Activated naive CD4-positive, alpha-beta T cell treated with anti-CD3 and anti-CD28 coated beads, Interleukin-2, amount 50 U/mL, for 72 hours (primary cell): ENCODE measurements around the gene FAM193A. TPM values are rescaled to one million over a fixed set of nuclear protein-coding genes. Genes with fewer than 3 reads are reported as not detected.
"Not testable (repeated sequence)": the region's sequence is repeated elsewhere in the genome, so short reads cannot be mapped to it uniquely, and the experiment has no call there.

ENCODE experiments used
- ATAC-seq, 2 donors: fragments of 150-1000 bp; cut with Tn5 transposase; 2 replicates each; pipeline ENCODE4 v1.10.0; 2021; ENCODE audit warnings: mild to moderate bottlenecking in 2 of 2, moderate library complexity in 2 of 2
- DNase-seq, 2 donors: peaks; one replicate each; pipeline ENCODE4 v3.0.0; 2021 to 2022; ENCODE audit warnings: low spot score in 2 of 2
- H3K27ac Mint-ChIP-seq, 2 donors: one replicate each; pipeline ENCODE4 v1.8.0; 2022; ENCODE audit warnings: mild to moderate bottlenecking in 2 of 2, mixed read lengths in 2 of 2
- H3K36me3 Mint-ChIP-seq, 2 donors: one replicate each; pipeline ENCODE4 v1.8.0; 2022; ENCODE audit warnings: mixed read lengths in 2 of 2
- H3K9me3 Mint-ChIP-seq, 2 donors: one replicate each; pipeline ENCODE4 v1.8.0; 2022; ENCODE audit warnings: mixed read lengths in 2 of 2
- total RNA-seq, 2 donors: library from RNA; stranded (reverse); gene quantifications; one replicate each; pipeline ENCODE4 v1.2.3, GENCODE V29; 2022

The FAM193A gene
- total RNA-seq, 2 donors from 2014 or later, result 31.0 to 32.4 TPM

GRCh38 chr4:2745981-2746806, 209.7 kb downstream of the FAM193A start:
- peak; percentile 98 for ATAC-seq
- Mint-ChIP-seq H3K36me3 (peaks cover 43 to 44% of the 10 kb centered on the region in 2 donors), H3K27ac (peak overlapping the region; percentile 76 to 91), H3K9me3 (no peaks in the 10 kb centered on the region)
- peak; percentile 91 to 97 for DNase-seq

DNA sequence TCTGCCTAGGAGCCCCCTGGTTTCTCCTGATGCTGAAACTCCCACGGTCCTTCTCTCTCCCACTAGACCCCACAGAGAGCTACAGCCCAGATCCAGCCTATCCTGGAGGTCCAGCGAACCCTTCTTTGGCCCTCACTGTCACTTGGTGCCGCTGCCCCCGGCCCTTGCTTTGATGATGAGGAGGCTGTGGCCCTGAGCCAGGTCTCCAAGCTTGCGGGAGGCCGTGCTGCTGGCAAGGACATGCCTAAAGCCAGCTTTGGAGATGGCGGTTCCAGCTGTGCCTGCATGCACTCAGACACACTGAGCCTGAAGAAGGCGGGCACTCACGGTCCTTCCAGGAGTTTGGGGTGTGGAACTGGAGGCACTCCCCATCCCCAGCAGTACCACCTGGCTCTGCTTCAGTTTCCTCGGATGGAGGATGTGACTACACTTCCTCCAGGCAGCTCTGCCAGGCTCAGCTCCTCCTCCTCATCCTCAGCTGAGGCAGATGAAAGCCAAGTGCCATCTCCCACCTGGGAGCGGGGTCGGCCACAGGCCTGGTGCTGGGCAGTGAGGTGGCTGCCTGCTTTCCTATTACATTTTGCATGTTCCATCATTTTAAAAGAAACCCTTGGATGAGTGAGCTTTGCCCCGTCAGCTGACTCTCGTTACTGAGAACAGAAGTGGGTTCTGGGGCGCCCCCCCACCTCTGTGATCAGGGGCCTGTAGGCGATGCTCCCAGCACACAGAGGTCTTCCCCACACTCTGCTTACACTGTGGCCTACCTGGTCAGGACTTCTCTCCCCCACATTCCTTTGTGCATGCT, 210.6 kb downstream of the FAM193A start:
- no peaks in the 10 kb centered on the region for H3K9me3 Mint-ChIP-seq
- H3K27ac Mint-ChIP-seq, result peak overlapping the region; percentile 76 to 91
- peaks cover 43 to 44% of the 10 kb centered on the region in 2 donors for H3K36me3 Mint-ChIP-seq
- ATAC-seq (no peak), DNase-seq (no peak)

DNA sequence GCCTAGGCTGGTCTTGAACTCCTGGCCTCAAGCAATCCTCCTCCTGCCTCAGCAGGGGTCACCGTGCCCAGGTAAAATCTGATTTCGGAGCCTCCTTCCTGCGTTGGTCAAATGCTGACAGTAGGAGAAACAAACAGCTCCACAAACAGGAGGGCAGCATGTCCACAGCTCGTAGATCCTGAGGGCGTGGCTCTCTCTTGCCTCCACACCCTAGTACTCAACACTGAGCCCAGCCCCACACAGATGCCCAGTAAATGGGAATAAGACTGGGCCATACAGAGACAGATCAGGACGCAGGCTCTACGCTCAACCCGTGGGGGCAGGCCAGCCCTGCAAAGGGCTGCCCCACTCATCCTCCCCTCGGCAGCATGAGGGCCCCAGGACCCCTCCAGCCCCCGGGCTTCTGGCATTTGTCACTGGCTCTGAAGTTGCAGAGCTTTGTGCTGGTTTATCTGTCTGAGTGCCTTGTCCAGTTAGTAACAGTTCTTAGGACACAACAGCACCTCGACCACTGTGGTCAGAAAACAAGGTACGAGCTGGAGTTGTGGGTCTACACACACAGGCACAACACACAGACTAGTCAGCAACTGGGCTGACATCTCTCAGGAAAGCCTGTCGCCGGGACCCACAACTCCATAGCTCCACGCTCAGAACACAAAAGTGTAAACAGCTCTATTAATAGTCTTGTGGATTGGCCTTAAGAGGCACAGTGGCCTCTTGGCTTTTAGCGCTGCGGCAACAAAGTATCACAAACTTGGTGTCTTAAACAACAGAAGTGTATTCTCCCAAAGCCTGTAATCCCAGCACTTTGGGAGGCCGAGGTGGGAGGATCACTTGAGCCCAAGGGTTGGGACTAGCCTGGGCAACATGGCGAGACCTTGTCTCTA, 214.5 kb downstream of the FAM193A start:
- peak overlapping the region in 1 of 2 donors; percentile 29 for H3K27ac Mint-ChIP-seq

GRCh38 chr4:2753436-2753835, 217.0 kb downstream of the FAM193A start:
- Mint-ChIP-seq H3K36me3 (peaks cover 6 to 11% of the 10 kb centered on the region in 2 donors), H3K27ac (no peak overlapping the region), H3K9me3 (no peaks in the 10 kb centered on the region)
- ATAC-seq (no peak), DNase-seq (no peak)

More for the DNA sequence above, 214.5 kb downstream of the FAM193A start:
- DNase-seq (no peak), ATAC-seq (no peak)
- Mint-ChIP-seq H3K36me3 (peaks cover 22 to 29% of the 10 kb centered on the region in 2 donors), H3K9me3 (no peaks in the 10 kb centered on the region)

- Mint-ChIP-seq H3K9me3 (no peaks in the 10 kb centered on the region), H3K27ac (peak overlapping the region; percentile 80 to 92), H3K36me3 (peaks cover 6 to 11% of the 10 kb centered on the region in 2 donors)
- ATAC-seq (no peak), DNase-seq (no peak)
These were observed 218.7 kb downstream of the FAM193A start for GRCh38 chr4:2754848-2755819.

DNA sequence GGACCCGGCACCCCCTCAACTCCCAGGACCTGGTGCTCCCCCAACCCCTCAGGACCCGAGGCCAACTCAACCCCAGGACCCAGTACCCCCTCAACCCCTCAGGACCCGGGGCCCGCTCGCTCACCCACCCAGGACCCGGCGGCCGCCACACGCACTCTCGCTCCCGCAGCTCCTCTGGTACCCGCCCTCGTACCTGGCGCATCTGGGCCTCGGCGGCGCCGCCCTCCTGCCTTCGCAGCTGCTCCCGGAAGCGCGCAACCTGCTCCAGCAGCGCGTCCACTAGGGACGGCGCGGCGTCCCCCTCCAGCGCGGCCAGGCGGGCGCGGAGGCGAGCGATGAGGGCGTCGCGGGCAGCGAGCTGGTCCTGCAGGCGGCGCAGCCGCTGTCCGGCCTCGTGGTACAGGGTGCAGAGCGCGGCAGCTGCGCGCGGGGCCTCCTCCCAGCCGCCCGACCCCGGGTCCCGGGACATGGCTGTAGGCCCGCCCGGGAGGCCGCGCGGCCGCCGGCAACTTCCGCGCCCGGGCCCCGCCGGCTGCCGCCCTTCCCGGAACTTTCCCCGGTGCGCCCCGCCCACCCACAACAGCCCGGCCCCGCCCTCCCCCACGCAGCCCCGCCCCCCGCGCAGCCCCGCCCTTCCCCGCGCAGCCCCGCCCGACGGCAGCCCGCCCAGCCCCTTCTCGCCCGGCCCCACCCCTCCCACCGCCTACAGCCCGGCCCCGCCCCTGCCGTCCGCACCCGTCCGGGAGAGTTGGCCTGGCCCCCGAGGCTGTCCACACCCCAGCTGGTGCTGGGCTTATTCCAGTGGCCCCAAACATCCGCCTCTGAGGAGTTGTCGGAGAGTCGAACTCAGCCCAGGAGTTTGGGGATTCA, 219.6 kb downstream of the FAM193A start, which contains the start of gene TNIP2:
TNIP2 (minus strand) TSS at position 516 of the 870 bp plus-strand sequence; CDS start at position 469, 47 bp downstream.
- ATAC-seq, result peak; percentile 84 to 85
- DNase-seq, result peak; percentile 76 to 85
- H3K36me3 Mint-ChIP-seq, result peaks cover 6 to 7% of the 10 kb centered on the region in 2 donors
- H3K27ac Mint-ChIP-seq, result peak within 1 kb of the TSS; percentile 80 to 92
- no peaks in the 10 kb centered on the region for H3K9me3 Mint-ChIP-seq

- H3K9me3 Mint-ChIP-seq, result no peaks in the 10 kb centered on the region
- H3K36me3 Mint-ChIP-seq, result peaks cover 6 to 7% of the 10 kb centered on the region in 2 donors
- DNase-seq, result no peak
- no peak for ATAC-seq
- peak overlapping the region in 1 of 2 donors; percentile 89 for H3K27ac Mint-ChIP-seq
These were observed 220.4 kb downstream of the FAM193A start for GRCh38 chr4:2756691-2757350.

DNA sequence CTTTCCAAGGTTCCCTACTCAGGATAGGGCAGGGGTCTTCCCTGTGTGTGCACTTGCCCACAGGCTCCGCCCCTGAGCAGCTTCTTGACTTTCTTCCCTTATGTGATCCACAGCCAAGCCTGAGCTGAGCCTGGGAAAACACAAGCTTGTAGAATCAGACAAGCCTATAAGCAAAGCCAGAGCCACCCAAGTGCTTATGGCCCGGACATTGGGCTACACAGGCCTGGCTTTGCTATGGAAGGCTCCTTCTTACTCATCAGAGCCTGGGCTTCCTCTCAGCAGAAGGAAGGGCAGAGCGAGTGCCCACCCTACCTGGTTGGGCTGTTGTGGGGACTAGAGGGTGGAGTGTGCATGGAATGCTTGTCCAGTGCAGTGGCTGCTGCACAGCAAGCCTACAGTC, 221.0 kb downstream of the FAM193A start:
- H3K27ac Mint-ChIP-seq, result peak overlapping the region in 1 of 2 donors; percentile 89
- DNase-seq (no peak), ATAC-seq (no peak)
- H3K9me3 Mint-ChIP-seq, result no peaks in the 10 kb centered on the region
- H3K36me3 Mint-ChIP-seq, result peaks cover 6 to 7% of the 10 kb centered on the region in 2 donors

DNA sequence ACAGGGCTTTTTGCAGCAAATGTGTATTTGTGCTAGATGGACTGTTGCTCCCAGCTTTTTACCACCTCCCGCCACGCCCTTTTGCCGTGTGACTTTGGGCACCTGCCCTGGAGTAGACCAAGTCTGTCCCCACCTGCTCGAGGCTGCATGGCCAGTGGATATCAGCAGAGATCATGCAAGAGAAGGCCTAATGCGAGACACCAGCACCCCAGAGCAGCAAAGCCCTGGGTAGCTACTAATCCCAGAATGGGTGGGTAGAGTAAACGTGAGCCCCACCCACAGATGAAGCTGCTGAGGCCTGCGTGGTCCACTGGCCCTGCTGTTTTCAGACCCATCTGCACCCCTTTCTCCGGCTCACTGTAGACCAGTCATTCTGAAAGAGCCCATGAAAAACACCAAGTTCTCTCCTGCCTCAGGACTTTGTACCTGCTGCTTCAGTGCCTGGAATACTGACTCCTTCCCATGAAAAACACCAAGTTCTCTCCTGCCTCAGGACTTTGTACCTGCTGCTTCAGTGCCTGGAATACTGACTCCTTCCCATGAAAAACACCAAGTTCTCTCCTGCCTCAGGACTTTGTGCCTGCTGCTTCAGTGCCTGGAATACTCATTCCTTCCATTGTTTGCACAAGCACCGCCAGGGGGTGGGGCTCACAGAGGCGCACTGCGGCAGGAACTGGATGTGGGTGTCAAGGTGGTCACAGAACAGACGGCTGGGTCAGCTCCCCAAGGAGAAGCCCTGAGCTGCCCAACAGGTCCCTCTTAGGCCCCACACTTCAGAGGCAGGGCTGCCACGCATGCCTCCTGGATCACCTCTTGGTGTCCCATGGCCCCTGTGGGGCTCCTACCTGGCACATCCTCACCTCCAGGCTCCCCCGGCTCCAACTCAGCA, 224.8 kb downstream of the FAM193A start:
- ATAC-seq, result no peak
- no peaks in the 10 kb centered on the region for H3K9me3 Mint-ChIP-seq
- H3K36me3 Mint-ChIP-seq, result no peaks in the 10 kb centered on the region
- H3K27ac Mint-ChIP-seq, result no peak overlapping the region
- DNase-seq, result no peak

DNA sequence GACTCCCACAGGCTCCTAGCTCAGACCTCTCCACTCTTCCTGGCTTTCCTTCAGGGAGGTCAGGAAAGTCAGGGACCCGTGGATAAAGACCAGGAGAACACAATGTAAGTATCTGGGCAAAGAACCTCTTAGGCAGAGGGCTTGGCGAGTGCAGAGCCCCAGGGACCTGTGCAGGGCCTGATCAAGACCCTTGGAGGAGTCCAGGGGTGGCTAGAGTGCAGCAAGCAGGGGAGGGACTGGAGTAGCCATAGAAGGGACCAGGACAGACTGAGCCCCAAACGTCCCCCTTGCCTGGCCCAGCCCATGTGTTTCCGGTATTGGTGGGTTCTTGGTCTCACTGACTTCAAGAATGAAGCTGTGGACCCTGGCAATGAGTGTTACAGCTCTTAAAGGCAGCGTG, 225.6 kb downstream of the FAM193A start:
- Mint-ChIP-seq H3K27ac (no peak overlapping the region), H3K9me3 (no peaks in the 10 kb centered on the region), H3K36me3 (no peaks in the 10 kb centered on the region)
- DNase-seq (no peak), ATAC-seq (no peak)

GRCh38 chr4:2762486-2763370, 226.3 kb downstream of the FAM193A start:
- ATAC-seq, DNase-seq, H3K9me3 Mint-ChIP-seq, H3K27ac Mint-ChIP-seq, H3K36me3 Mint-ChIP-seq: not testable (repeated sequence)

DNA sequence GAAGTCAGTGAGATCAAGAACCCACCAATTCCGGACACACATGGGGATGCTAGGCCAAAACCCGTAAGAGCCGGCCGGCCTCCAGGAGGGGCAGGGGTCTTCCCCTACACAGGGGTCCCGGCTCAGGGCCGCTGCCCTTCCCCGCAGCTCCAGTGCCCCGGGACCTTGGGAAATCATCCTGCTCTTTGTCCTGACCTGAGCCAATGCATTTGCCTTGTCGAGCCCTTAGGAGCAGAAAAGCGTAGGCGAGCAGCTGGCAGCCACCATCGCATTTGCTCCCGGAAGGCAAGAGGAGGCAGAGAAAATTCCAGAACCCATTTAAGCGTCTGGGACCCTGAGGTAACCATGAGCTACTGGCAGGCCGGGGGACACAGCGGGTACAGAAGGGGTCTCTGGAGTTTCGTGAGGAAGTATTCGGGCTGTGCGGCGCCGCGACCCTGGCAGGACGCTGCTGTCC, 227.1 kb downstream of the FAM193A start:
- DNase-seq, result no peak
- Mint-ChIP-seq H3K36me3 (no peaks in the 10 kb centered on the region), H3K9me3 (no peaks in the 10 kb centered on the region), H3K27ac (peak overlapping the region in 1 of 2 donors; percentile 50)
- ATAC-seq, result no peak
